GM12878 (cell line): Measurements from ENCODE around the gene MBNL1. TPM values are rescaled to one million over a fixed set of nuclear protein-coding genes. Genes with fewer than 3 reads are reported as not detected.

Experiments used
- ATAC-seq: fragments of 200-7000 bp; cut with Tn5 transposase; 3 replicates; pipeline ENCODE4 v1.9.1; 2020; ENCODE audit warnings: mild to moderate bottlenecking, moderate library complexity
- BruUV-seq: library from RNA; stranded (reverse); fragments of 400-500 nt; replicated peaks from 2 replicates; lab custom pipeline; 2021; lab: Mats Ljungman, UMichigan
- CTCF ChIA-PET: fragments of 300-600 bp; sonication (Branson Sonifier 250); formaldehyde crosslinking; extraction: SDS; loops from one replicate; lab custom pipeline; 2021; ENCODE audit warnings: inconsistent platforms; lab: Yijun Ruan, JAX
- POLR2A ChIA-PET: fragments of 350-600 bp; formaldehyde crosslinking; extraction: SDS; loops from one replicate; lab custom pipeline; 2021; ENCODE audit warnings: inconsistent platforms; lab: Charles Lee
- RAD21 ChIA-PET: fragments of 300-600 bp; sonication (Branson Sonifier 250); formaldehyde crosslinking; loops from one replicate; lab custom pipeline; 2023; ENCODE audit warnings: antibody characterized with exemption; ENCODE audit not compliant: unreplicated experiment; lab: Charles Lee
- SMC1A ChIA-PET: fragments of 300-600 bp; sonication (Branson Sonifier 250); formaldehyde crosslinking; loops from one replicate; lab custom pipeline; 2023; ENCODE audit not compliant: unreplicated experiment, uncharacterized antibody; lab: Charles Lee
- DNase-seq: peaks from one replicate; pipeline ENCODE4 v3.0.0-alpha.2; 2011; ENCODE audit warnings: low read depth, low spot score
- FAIRE-seq: peaks from 3 replicates; lab custom pipeline; 2011; peaks lifted over from hg19 to GRCh38; lab: Jason Lieb, UNC
- H2AFZ ChIP-seq: 2 replicates; pipeline ENCODE4 v1.6.0; 2011; ENCODE audit warnings: low read depth, low read length, control low read depth; ENCODE audit not compliant: control insufficient read depth
- H3K27ac ChIP-seq: 2 replicates; pipeline ENCODE4 v1.5.1; 2011; ENCODE audit warnings: control low read depth; ENCODE audit not compliant: control insufficient read depth, insufficient read depth
- H3K27me3 ChIP-seq, 2 experiments: replicated peaks in 1 of 2; 2 replicates each; pipeline versions ENCODE4 v1.6.0 to v1.6.1; 2011; ENCODE audit warnings: low read length in 1 of 2; ENCODE audit not compliant: control insufficient read depth in 2 of 2, insufficient read depth in 2 of 2
- H3K36me3 ChIP-seq, 2 experiments: 2 replicates each; pipeline ENCODE4 v1.5.1; 2011; ENCODE audit warnings: low read length in 1 of 2; ENCODE audit not compliant: control insufficient read depth in 2 of 2, insufficient read depth in 2 of 2
- H3K4me1 ChIP-seq: 2 replicates; pipeline ENCODE4 v1.6.1; 2011; ENCODE audit warnings: mild to moderate bottlenecking, low read length, moderate library complexity, mixed read lengths; ENCODE audit not compliant: control insufficient read depth, insufficient read depth
- H3K4me2 ChIP-seq: 2 replicates; pipeline ENCODE4 v1.6.0; 2011; ENCODE audit warnings: control low read depth; ENCODE audit not compliant: control insufficient read depth, insufficient read depth
- H3K4me3 ChIP-seq: fragments of 200-600 bp; sonication (generic); 2 replicates; pipeline ENCODE4 v1.5.1; 2016
- H3K79me2 ChIP-seq: 2 replicates; pipeline ENCODE4 v1.6.0; 2011; ENCODE audit warnings: low read length; ENCODE audit not compliant: control insufficient read depth, insufficient read depth
- H3K9ac ChIP-seq: 2 replicates; pipeline ENCODE4 v1.8.0; 2011; ENCODE audit warnings: low read length, control low read depth, mixed read lengths; ENCODE audit not compliant: control insufficient read depth, insufficient read depth
- H3K9me3 ChIP-seq: replicated peaks from 3 replicates; pipeline ENCODE4 v1.5.1; 2011; ENCODE audit warnings: mild to moderate bottlenecking, low read length; ENCODE audit not compliant: control insufficient read depth, insufficient read depth
- H4K20me1 ChIP-seq: 2 replicates; pipeline ENCODE4 v1.6.0; 2011; ENCODE audit not compliant: control insufficient read depth, insufficient read depth
- ELK1 ChIP-seq: IDR thresholded peaks from 2 replicates; pipeline ENCODE4 v1.6.1; 2012; ENCODE audit warnings: low read depth, low read length, improper control_type of control experiment
- FOXM1 ChIP-seq: IDR thresholded peaks from 2 replicates; pipeline ENCODE4 v1.6.1; 2012; ENCODE audit warnings: low read depth, mild to moderate bottlenecking, inconsistent platforms, low read length, moderate library complexity
- HCFC1 ChIP-seq: fragments of 150-350 bp; IDR thresholded peaks from 2 replicates; pipeline ENCODE4 v1.6.1; 2014; ENCODE audit warnings: low read length
- JUND ChIP-seq: IDR thresholded peaks from 2 replicates; pipeline ENCODE4 v1.6.1; 2012; ENCODE audit warnings: low read depth, mild to moderate bottlenecking, low read length, improper control_type of control experiment, moderate library complexity
- KDM1A ChIP-seq: fragments of 200-600 bp; sonication (generic); IDR thresholded peaks from 2 replicates; pipeline ENCODE4 v1.6.1; 2016; ENCODE audit warnings: borderline replicate concordance
- KLF5 ChIP-seq: fragments of 450-650 bp; IDR thresholded peaks from 2 replicates; pipeline ENCODE4 v1.6.1; 2014; ENCODE audit warnings: mild to moderate bottlenecking; ENCODE audit not compliant: partially characterized antibody
- MTA2 ChIP-seq: fragments of 450-650 bp; IDR thresholded peaks from 2 replicates; pipeline ENCODE4 v1.6.1; 2016; ENCODE audit warnings: low read depth, mild to moderate bottlenecking, moderate library complexity
- NBN ChIP-seq: fragments of 450-650 bp; IDR thresholded peaks from 2 replicates; pipeline ENCODE4 v1.6.1; 2016
- NFYA ChIP-seq: IDR thresholded peaks from 2 replicates; pipeline ENCODE4 v1.6.1; 2011; ENCODE audit warnings: low read depth, mild to moderate bottlenecking, low read length, improper control_type of control experiment, borderline replicate concordance
- RCOR1 ChIP-seq: conservative IDR thresholded peaks from 2 replicates; pipeline ENCODE4 v1.6.1; 2012; ENCODE audit warnings: low read depth, low read length, improper control_type of control experiment
- SIN3A ChIP-seq: IDR thresholded peaks from 2 replicates; pipeline ENCODE4 v1.6.1; 2012; ENCODE audit warnings: low read depth, low read length, improper control_type of control experiment
- STAT1 ChIP-seq: fragments of 450-650 bp; conservative IDR thresholded peaks from 2 replicates; pipeline ENCODE4 v1.6.1; 2014; ENCODE audit warnings: antibody characterized with exemption, mild to moderate bottlenecking
- TBL1XR1 ChIP-seq: IDR thresholded peaks from 2 replicates; pipeline ENCODE4 v1.6.1; 2012; ENCODE audit warnings: low read depth, low read length, improper control_type of control experiment
- WGBS: methylation state at CpG from one replicate; pipeline ENCODE4 v1.1.6; 2016; ENCODE audit warnings: low lambda C conversion rate; ENCODE audit not compliant: insufficient replicate concordance, insufficient coverage; ENCODE audit errors: missing lambda C conversion rate; 5-methylcytosine and 5-hydroxymethylcytosine counted together
- in situ Hi-C: fragments of 300-500 bp; cut with MboI; formaldehyde crosslinking; loops from 9 replicates; pipeline ENCODE4 v1.14.3; 2018; ENCODE audit warnings: mixed read lengths
- intact Hi-C: fragments of 100-400 bp; cut with micrococcal nuclease; formaldehyde crosslinking; loops from one replicate; pipeline ENCODE4 v1.14.2; 2022; ENCODE audit not compliant: unreplicated experiment
- polyA plus RNA-seq, 11 experiments: library from polyadenylated mRNA; depleted of rRNA in 4 of 11; unstranded in 6 of 11; stranded (reverse) in 5 of 11; fragments of >200 nt; fragmentation: Nextera tagmentation in 4 of 11; fragmentation: Illumina TruSeq in 1 of 11; extraction: Ambion mirVana in 4 of 11; extraction: Trizol in 1 of 11; gene quantifications; 1 replicate in 1 of 11; 2 replicates in 10 of 11; pipeline versions ENCODE4 v1.2.1 to v1.2.3, GENCODE V29; 2011 to 2016; ENCODE audit warnings: inconsistent platforms in 2 of 11, missing spikeins in 2 of 11, low read depth in 1 of 11
- total RNA-seq, 4 experiments: library from RNA; depleted of rRNA in 3 of 4; stranded (reverse); fragments of >200 nt in 3 of 4; fragmentation: Illumina TruSeq in 1 of 4; extraction: Trizol in 1 of 4; gene quantifications; 2 replicates each; pipeline versions ENCODE4 v1.2.1 to v1.2.3, GENCODE V29; 2013 to 2021
- TF ChIP-seq, protein P1 (sequence below): fragments of 450-650 bp; IDR thresholded peaks from 2 replicates; pipeline ENCODE4 v1.6.1; 2017; ENCODE audit warnings: antibody characterized with exemption, mild to moderate bottlenecking, moderate library complexity
- TF ChIP-seq, protein P2 (sequence below): IDR thresholded peaks from 2 replicates; pipeline ENCODE4 v1.6.1; 2012; ENCODE audit warnings: improper control_type of control experiment, low read depth, low read length; ENCODE audit not compliant: insufficient replicate concordance
- TF ChIP-seq, protein P3 (sequence below): IDR thresholded peaks from 2 replicates; pipeline ENCODE4 v1.6.1; 2011; ENCODE audit warnings: low read depth, mild to moderate bottlenecking, low read length, moderate library complexity, borderline replicate concordance; ENCODE audit errors: extremely low read depth

MBNL1 gene
- total and polyA plus RNA-seq, 10 of the 15 experiments (the other 5 are each of a cell fraction or from before 2014, with no cell fraction given): 59.6 to 337 (median 143) TPM

- Histone ChIP-seq H3K9me3 (peaks cover 9% of the 10 kb centered on the region), H4K20me1 (no peaks in the 10 kb centered on the region), H3K36me3 (peaks cover 0 to 4% of the 10 kb centered on the region in 2 experiments; a peak in 1 of 4 replicates), H3K27ac (no peak overlapping the region), H3K27me3 (no peaks in the 10 kb centered on the region), H3K79me2 (peaks cover 61% of the 10 kb centered on the region), H2AFZ (no peak overlapping the region), H3K4me1 (no peaks in the 10 kb centered on the region), H3K9ac (no peak overlapping the region), H3K4me2 (no peak overlapping the region), H3K4me3 (no peak overlapping the region)
- BruUV-seq: no TSS peak
- ChIA-PET POLR2A (interaction anchor here (1.0 to 1.9 kb wide), 2 partner anchors 9 to 30 kb away, joined by 4 to 5 read pairs; no protein-coding TSS in a partner anchor), SMC1A (interaction anchor here (0.8 to 5.5 kb wide), 7 partner anchors 9 to 161 kb away, joined by 3 to 55 read pairs (median 5); no protein-coding TSS in a partner anchor), CTCF (interaction anchor here (0.9 to 5.1 kb wide), 4 partner anchors 9 to 83 kb away, joined by 4 to 21 read pairs (median 4); no protein-coding TSS in a partner anchor), RAD21 (interaction anchor here (1.8 to 2.6 kb wide), 3 partner anchors 9 to 79 kb away, joined by 7 to 12 read pairs (median 8); no protein-coding TSS in a partner anchor)
- DNase-seq (no peak), ATAC-seq (no peak), FAIRE-seq (no peak)
- in situ Hi-C loops: no loop called here
- intact Hi-C loops: no loop called here
- 50% methylated on average over 2 of the region's 2 CpGs for WGBS
- TF ChIP-seq MTA2 (no peak), NFYA (no peak), HCFC1 (no peak), SIN3A (no peak), ELK1 (no peak), JUND (no peak), RCOR1 (no peak), NBN (no peak), TBL1XR1 (no peak), KLF5 (no peak), KDM1A (no peak), FOXM1 (no peak), STAT1 (no peak)
- TF ChIP-seq, protein P1, sequence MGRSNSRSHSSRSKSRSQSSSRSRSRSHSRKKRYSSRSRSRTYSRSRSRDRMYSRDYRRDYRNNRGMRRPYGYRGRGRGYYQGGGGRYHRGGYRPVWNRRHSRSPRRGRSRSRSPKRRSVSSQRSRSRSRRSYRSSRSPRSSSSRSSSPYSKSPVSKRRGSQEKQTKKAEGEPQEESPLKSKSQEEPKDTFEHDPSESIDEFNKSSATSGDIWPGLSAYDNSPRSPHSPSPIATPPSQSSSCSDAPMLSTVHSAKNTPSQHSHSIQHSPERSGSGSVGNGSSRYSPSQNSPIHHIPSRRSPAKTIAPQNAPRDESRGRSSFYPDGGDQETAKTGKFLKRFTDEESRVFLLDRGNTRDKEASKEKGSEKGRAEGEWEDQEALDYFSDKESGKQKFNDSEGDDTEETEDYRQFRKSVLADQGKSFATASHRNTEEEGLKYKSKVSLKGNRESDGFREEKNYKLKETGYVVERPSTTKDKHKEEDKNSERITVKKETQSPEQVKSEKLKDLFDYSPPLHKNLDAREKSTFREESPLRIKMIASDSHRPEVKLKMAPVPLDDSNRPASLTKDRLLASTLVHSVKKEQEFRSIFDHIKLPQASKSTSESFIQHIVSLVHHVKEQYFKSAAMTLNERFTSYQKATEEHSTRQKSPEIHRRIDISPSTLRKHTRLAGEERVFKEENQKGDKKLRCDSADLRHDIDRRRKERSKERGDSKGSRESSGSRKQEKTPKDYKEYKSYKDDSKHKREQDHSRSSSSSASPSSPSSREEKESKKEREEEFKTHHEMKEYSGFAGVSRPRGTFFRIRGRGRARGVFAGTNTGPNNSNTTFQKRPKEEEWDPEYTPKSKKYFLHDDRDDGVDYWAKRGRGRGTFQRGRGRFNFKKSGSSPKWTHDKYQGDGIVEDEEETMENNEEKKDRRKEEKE: no peak
- TF ChIP-seq, protein P2, sequence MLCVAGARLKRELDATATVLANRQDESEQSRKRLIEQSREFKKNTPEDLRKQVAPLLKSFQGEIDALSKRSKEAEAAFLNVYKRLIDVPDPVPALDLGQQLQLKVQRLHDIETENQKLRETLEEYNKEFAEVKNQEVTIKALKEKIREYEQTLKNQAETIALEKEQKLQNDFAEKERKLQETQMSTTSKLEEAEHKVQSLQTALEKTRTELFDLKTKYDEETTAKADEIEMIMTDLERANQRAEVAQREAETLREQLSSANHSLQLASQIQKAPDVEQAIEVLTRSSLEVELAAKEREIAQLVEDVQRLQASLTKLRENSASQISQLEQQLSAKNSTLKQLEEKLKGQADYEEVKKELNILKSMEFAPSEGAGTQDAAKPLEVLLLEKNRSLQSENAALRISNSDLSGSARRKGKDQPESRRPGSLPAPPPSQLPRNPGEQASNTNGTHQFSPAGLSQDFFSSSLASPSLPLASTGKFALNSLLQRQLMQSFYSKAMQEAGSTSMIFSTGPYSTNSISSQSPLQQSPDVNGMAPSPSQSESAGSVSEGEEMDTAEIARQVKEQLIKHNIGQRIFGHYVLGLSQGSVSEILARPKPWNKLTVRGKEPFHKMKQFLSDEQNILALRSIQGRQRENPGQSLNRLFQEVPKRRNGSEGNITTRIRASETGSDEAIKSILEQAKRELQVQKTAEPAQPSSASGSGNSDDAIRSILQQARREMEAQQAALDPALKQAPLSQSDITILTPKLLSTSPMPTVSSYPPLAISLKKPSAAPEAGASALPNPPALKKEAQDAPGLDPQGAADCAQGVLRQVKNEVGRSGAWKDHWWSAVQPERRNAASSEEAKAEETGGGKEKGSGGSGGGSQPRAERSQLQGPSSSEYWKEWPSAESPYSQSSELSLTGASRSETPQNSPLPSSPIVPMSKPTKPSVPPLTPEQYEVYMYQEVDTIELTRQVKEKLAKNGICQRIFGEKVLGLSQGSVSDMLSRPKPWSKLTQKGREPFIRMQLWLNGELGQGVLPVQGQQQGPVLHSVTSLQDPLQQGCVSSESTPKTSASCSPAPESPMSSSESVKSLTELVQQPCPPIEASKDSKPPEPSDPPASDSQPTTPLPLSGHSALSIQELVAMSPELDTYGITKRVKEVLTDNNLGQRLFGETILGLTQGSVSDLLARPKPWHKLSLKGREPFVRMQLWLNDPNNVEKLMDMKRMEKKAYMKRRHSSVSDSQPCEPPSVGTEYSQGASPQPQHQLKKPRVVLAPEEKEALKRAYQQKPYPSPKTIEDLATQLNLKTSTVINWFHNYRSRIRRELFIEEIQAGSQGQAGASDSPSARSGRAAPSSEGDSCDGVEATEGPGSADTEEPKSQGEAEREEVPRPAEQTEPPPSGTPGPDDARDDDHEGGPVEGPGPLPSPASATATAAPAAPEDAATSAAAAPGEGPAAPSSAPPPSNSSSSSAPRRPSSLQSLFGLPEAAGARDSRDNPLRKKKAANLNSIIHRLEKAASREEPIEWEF: no peak
- TF ChIP-seq, protein P3, sequence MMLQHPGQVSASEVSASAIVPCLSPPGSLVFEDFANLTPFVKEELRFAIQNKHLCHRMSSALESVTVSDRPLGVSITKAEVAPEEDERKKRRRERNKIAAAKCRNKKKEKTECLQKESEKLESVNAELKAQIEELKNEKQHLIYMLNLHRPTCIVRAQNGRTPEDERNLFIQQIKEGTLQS: no peak
These were observed 96.4 kb downstream of the MBNL1 start for GRCh38 chr3:152365126-152365525.
